Body of pancreas (tissue), 4 donors: Measurements from ENCODE around the gene ZFPL1. TPM values are rescaled to one million over a fixed set of nuclear protein-coding genes. Genes with fewer than 3 reads are reported as not detected.

Source experiments
- ATAC-seq: fragments of 150-250 bp; one replicate; pipeline ENCODE4 v1.9.1; 2016
- DNase-seq, 4 donors: peaks; one replicate each; pipeline ENCODE4 v3.0.0-alpha.2; 2019
- H3K27ac ChIP-seq, 4 donors: fragments of 200-600 bp; sonication (generic); 1 replicate in 3 of 4; 2 replicates in 1 of 4; pipeline versions ENCODE4 v1.5.1 to v1.6.1; 2016 to 2019; ENCODE audit warnings: mild to moderate bottlenecking in 1 of 4, mixed read lengths in 1 of 4, moderate library complexity in 1 of 4
- H3K27me3 ChIP-seq, 2 donors: fragments of 200-600 bp; sonication (generic); one replicate each; pipeline ENCODE4 v1.6.0; 2016; ENCODE audit warnings: mild to moderate bottlenecking in 1 of 2
- H3K36me3 ChIP-seq, 2 donors: fragments of 200-600 bp; sonication (generic); replicated peaks in 1 of 2; 2 replicates each; pipeline ENCODE4 v1.5.1; 2016; ENCODE audit warnings: low read depth in 2 of 2; ENCODE audit not compliant: insufficient read depth in 1 of 2
- H3K4me1 ChIP-seq: fragments of 200-600 bp; sonication (generic); one replicate; pipeline ENCODE4 v1.6.0; 2016
- H3K4me3 ChIP-seq, 2 donors: fragments of 200-600 bp; sonication (generic); 1 replicate in 1 of 2; 2 replicates in 1 of 2; pipeline ENCODE4 v1.5.1; 2016 to 2019
- H3K9me3 ChIP-seq, 3 donors: fragments of 200-600 bp; sonication (generic); 1 replicate in 2 of 3; 2 replicates in 1 of 3; pipeline ENCODE4 v1.5.1; 2016
- POLR2A ChIP-seq, 3 donors: fragments of 450-650 bp; IDR thresholded peaks; one replicate each; pipeline ENCODE4 v1.6.1; 2016; ENCODE audit warnings: antibody characterized with exemption in 3 of 3, mild to moderate bottlenecking in 2 of 3
- WGBS, 2 donors: methylation state at CpG; one replicate each; pipeline ENCODE4 v1.1.5; 2017; 5-methylcytosine and 5-hydroxymethylcytosine counted together
- intact Hi-C: fragments of 100-400 bp; cut with DNase I; formaldehyde crosslinking; loops from one replicate; pipeline ENCODE4 v1.15.1; 2023
- total RNA-seq, 2 donors: library from RNA; depleted of rRNA; stranded (reverse); fragments of >200 nt; gene quantifications; one replicate each; pipeline ENCODE4 v1.1.0, GENCODE V29; 2016
- TF ChIP-seq, protein P1 (sequence below), 7 experiments: fragments of 450-650 bp in 4 of 7; fragments of 200-600 bp in 3 of 7; sonication (generic) in 3 of 7; IDR thresholded peaks; one replicate each; pipeline ENCODE4 v1.5.1; 2016 to 2019; ENCODE audit warnings: antibody characterized with exemption in 7 of 7

Gene ZFPL1
- total RNA-seq, 2 donors from 2014 or later = 23.1 to 29.3 TPM

DNA sequence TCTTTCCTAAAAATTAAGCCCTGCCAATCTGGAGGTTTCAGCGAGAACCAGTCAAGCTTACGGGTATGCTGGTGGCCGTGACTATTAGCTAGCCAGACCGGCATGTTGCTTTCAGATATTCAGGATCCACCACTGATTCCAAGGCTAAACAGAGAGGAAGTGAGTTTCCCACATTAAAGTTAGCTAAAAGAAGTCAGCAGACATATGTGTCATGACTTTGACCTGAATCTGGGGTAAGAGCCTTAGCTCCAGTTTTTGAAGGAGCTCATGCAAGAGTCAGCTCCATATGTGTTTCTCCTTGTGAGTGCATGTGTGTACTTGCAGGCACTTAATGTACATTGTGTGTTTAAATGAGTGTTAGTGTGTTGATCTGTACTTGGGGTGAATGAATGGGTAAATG lies 1.4 kb downstream of the ZFPL1 start:
- intact Hi-C loops = no loop called here
- no peak for DNase-seq

DNA sequence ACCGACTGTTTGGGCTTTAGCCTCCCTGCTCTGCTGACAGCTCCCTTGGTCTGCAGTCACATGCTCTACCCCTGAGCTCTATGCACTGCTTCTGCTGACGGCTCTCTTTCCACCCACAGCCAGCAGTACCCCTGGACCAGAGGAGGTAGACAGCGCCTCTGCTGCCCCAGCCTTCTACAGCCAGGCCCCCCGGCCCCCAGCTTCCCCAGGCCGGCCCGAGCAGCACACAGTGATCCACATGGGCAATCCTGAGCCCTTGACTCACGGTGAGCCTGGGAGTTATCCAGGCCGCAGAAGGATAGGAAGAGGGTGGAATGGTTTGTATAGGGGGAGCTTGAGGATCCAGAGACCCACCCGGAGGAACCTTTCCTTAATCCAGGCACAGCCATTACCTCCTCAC lies 2.8 kb downstream of the ZFPL1 start:
- H3K27ac ChIP-seq = no peak overlapping the region
- H3K4me3 ChIP-seq = no peak overlapping the region
- TF ChIP-seq POLR2A (IDR thresholded peaks at IDR 0.05) = no peak
- TF ChIP-seq, protein P1, sequence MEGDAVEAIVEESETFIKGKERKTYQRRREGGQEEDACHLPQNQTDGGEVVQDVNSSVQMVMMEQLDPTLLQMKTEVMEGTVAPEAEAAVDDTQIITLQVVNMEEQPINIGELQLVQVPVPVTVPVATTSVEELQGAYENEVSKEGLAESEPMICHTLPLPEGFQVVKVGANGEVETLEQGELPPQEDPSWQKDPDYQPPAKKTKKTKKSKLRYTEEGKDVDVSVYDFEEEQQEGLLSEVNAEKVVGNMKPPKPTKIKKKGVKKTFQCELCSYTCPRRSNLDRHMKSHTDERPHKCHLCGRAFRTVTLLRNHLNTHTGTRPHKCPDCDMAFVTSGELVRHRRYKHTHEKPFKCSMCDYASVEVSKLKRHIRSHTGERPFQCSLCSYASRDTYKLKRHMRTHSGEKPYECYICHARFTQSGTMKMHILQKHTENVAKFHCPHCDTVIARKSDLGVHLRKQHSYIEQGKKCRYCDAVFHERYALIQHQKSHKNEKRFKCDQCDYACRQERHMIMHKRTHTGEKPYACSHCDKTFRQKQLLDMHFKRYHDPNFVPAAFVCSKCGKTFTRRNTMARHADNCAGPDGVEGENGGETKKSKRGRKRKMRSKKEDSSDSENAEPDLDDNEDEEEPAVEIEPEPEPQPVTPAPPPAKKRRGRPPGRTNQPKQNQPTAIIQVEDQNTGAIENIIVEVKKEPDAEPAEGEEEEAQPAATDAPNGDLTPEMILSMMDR (IDR thresholded peaks at IDR 0.05) = no peak
- intact Hi-C loops = no loop called here
- ATAC-seq (no peak), DNase-seq (no peak)
- WGBS, 2 donors = 82 to 85% methylated on average over 6 to 9 of the region's 9 CpGs
- H3K4me1 ChIP-seq = peaks cover 17% of the 10 kb centered on the region
- H3K9me3 ChIP-seq = no peaks in the 10 kb centered on the region
- H3K27me3 ChIP-seq = no peaks in the 10 kb centered on the region
- H3K36me3 ChIP-seq = peaks cover 0 to 21% of the 10 kb centered on the region in 2 donors

More for the DNA sequence above, 1.4 kb downstream of the ZFPL1 start:
- peaks cover 0 to 21% of the 10 kb centered on the region in 2 donors for H3K36me3 ChIP-seq
- no peaks in the 10 kb centered on the region for H3K9me3 ChIP-seq
- peaks cover 17% of the 10 kb centered on the region for H3K4me1 ChIP-seq
- H3K4me3 ChIP-seq = no peak overlapping the region
- TF ChIP-seq, protein P1 (IDR thresholded peaks at IDR 0.05) = no peak
- TF ChIP-seq POLR2A (IDR thresholded peaks at IDR 0.05) = no peak
- no peak for ATAC-seq
- H3K27me3 ChIP-seq = no peaks in the 10 kb centered on the region
- WGBS, 2 donors = 77 to 86% methylated on average over 4 of the region's 4 CpGs
- no peak overlapping the region for H3K27ac ChIP-seq

DNA sequence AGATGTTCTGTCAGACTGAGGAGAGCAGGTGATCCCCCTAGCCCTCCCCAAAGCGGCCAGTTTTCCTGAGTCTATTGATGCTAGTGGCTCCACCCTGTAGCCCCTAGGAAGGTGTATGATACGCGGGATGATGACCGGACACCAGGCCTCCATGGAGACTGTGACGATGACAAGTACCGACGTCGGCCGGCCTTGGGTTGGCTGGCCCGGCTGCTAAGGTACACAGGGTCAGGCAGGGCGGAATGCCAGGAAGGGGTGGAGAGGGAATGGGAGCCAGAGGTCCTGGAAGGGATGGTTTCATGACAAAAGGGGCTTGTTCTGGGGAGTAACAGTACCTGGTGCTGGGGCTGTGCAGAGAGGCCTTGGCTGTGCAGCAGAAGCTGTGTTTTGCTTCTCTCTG lies 3.2 kb downstream of the ZFPL1 start:
- ATAC-seq (no peak), DNase-seq (no peak)
- Histone ChIP-seq H3K4me1 (peaks cover 17% of the 10 kb centered on the region), H3K4me3 (no peak overlapping the region), H3K27ac (no peak overlapping the region), H3K9me3 (no peaks in the 10 kb centered on the region), H3K27me3 (no peaks in the 10 kb centered on the region), H3K36me3 (peaks cover 0 to 21% of the 10 kb centered on the region in 2 donors)
- intact Hi-C loops = no loop called here
- 63 to 69% methylated on average over 4 to 11 of the region's 11 CpGs for WGBS, 2 donors
- TF ChIP-seq, protein P1 (IDR thresholded peaks at IDR 0.05) = no peak
- TF ChIP-seq POLR2A (IDR thresholded peaks at IDR 0.05) = no peak

DNA sequence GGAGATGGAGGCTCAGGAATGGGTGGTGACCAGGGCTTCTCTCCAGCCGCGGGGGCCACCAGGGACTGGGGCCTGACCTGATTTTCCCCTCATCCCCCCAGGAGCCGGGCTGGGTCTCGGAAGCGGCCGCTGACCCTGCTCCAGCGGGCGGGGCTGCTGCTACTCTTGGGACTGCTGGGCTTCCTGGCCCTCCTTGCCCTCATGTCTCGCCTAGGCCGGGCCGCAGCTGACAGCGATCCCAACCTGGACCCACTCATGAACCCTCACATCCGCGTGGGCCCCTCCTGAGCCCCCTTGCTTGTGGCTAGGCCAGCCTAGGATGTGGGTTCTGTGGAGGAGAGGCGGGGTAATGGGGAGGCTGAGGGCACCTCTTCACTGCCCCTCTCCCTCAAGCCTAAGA lies 3.8 kb downstream of the ZFPL1 start:
- WGBS, 2 donors = 91 to 92% methylated on average over 6 to 15 of the region's 15 CpGs
- intact Hi-C loops = no loop called here
- Histone ChIP-seq H3K27me3 (no peaks in the 10 kb centered on the region), H3K36me3 (peaks cover 0 to 21% of the 10 kb centered on the region in 2 donors), H3K4me3 (no peak overlapping the region), H3K9me3 (no peaks in the 10 kb centered on the region), H3K4me1 (peaks cover 17% of the 10 kb centered on the region), H3K27ac (no peak overlapping the region)
- ATAC-seq (no peak), DNase-seq (no peak)
- no peak for TF ChIP-seq POLR2A (IDR thresholded peaks at IDR 0.05)
- TF ChIP-seq, protein P1 (IDR thresholded peaks at IDR 0.05) = no peak

DNA sequence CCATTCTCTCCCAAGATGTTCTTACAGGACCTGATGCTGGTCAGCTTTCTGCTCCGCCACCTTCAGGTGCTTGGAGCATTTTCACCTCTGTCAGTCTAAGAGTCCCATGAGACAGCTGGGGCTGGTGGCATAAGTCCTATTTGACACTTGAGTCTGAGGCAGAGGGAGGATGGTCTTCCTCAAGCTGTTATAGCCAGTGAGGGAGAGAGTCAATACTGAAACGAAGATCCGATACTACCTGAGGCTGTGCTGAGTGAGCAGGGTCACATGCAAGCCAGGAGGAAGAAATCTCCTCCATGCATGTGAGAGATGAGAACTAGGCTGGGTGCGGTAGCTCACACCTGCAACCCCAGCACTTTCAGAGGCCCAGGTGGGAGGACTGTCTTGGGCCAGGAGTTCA lies 5.6 kb downstream of the ZFPL1 start:
- DNase-seq = no peak
- no peaks in the 10 kb centered on the region for H3K9me3 ChIP-seq
- peaks cover 0 to 21% of the 10 kb centered on the region in 2 donors for H3K36me3 ChIP-seq
- no peak for ATAC-seq
- H3K27me3 ChIP-seq = no peaks in the 10 kb centered on the region
- peaks cover 10% of the 10 kb centered on the region for H3K4me1 ChIP-seq
- 77 to 91% methylated on average over 3 to 4 of the region's 4 CpGs for WGBS, 2 donors
- TF ChIP-seq, protein P1 (IDR thresholded peaks at IDR 0.05) = no peak
- TF ChIP-seq POLR2A (IDR thresholded peaks at IDR 0.05) = no peak
- intact Hi-C loops = no loop called here
- no peak overlapping the region for H3K27ac ChIP-seq
- H3K4me3 ChIP-seq = no peak overlapping the region
